HEK293 (cell line): Measurements from ENCODE around the gene MRPS22.

Experiments used
- CTCF ChIP-seq: fragments of 450-650 bp; formaldehyde crosslinking; IDR thresholded peaks from 2 replicates; pipeline ENCODE4 v1.5.1; 2016; ENCODE audit warnings: missing biosample characterization, missing genetic modification characterization
- FEZF1 ChIP-seq: fragments of 450-650 bp; formaldehyde crosslinking; IDR thresholded peaks from 2 replicates; pipeline ENCODE4 v1.5.1; 2016; ENCODE audit warnings: missing biosample characterization, missing genetic modification characterization
- KLF9 ChIP-seq: fragments of 450-650 bp; formaldehyde crosslinking; IDR thresholded peaks from 2 replicates; pipeline ENCODE4 v1.5.1; 2016; ENCODE audit warnings: missing biosample characterization, missing genetic modification characterization, low read depth
- PATZ1 ChIP-seq: fragments of 450-650 bp; formaldehyde crosslinking; IDR thresholded peaks from 2 replicates; pipeline ENCODE4 v1.5.1; 2016; ENCODE audit warnings: missing biosample characterization, missing genetic modification characterization
- PRDM10 ChIP-seq: fragments of 450-650 bp; formaldehyde crosslinking; IDR thresholded peaks from 2 replicates; pipeline ENCODE4 v1.5.1; 2016; ENCODE audit warnings: missing biosample characterization, missing genetic modification characterization
- SCRT1 ChIP-seq: fragments of 450-650 bp; formaldehyde crosslinking; IDR thresholded peaks from 2 replicates; pipeline ENCODE4 v1.5.1; 2016; ENCODE audit warnings: missing biosample characterization, missing genetic modification characterization, borderline replicate concordance
- ZBTB17 ChIP-seq: fragments of 450-650 bp; formaldehyde crosslinking; IDR thresholded peaks from 2 replicates; pipeline ENCODE4 v1.5.1; 2016; ENCODE audit warnings: missing biosample characterization, missing genetic modification characterization
- ZBTB20 ChIP-seq: fragments of 450-650 bp; formaldehyde crosslinking; IDR thresholded peaks from 2 replicates; pipeline ENCODE4 v1.5.1; 2016; ENCODE audit warnings: missing biosample characterization, missing genetic modification characterization
- ZBTB6 ChIP-seq: fragments of 450-650 bp; formaldehyde crosslinking; IDR thresholded peaks from 2 replicates; pipeline ENCODE4 v1.5.1; 2017; ENCODE audit warnings: missing biosample characterization, missing genetic modification characterization
- ZBTB7A ChIP-seq: fragments of 450-650 bp; formaldehyde crosslinking; IDR thresholded peaks from 2 replicates; pipeline ENCODE4 v1.5.1; 2016; ENCODE audit warnings: low read depth, missing biosample characterization, missing genetic modification characterization
- ZFP3 ChIP-seq: fragments of 450-650 bp; formaldehyde crosslinking; IDR thresholded peaks from 2 replicates; pipeline ENCODE4 v1.5.1; 2016; ENCODE audit warnings: low read depth, missing biosample characterization, missing genetic modification characterization
- ZFP37 ChIP-seq: fragments of 450-650 bp; formaldehyde crosslinking; IDR thresholded peaks from 2 replicates; pipeline ENCODE4 v1.5.1; 2016; ENCODE audit warnings: missing biosample characterization, missing genetic modification characterization
- ZNF132 ChIP-seq: fragments of 450-650 bp; formaldehyde crosslinking; IDR thresholded peaks from 2 replicates; pipeline ENCODE4 v1.5.1; 2017; ENCODE audit warnings: missing biosample characterization, missing genetic modification characterization, borderline replicate concordance
- ZNF138 ChIP-seq: fragments of 450-650 bp; formaldehyde crosslinking; IDR thresholded peaks from 2 replicates; pipeline ENCODE4 v1.5.1; 2016; ENCODE audit warnings: missing biosample characterization, missing genetic modification characterization, borderline replicate concordance
- ZNF157 ChIP-seq: fragments of 450-650 bp; formaldehyde crosslinking; IDR thresholded peaks from 2 replicates; pipeline ENCODE4 v1.5.1; 2016; ENCODE audit warnings: missing biosample characterization, missing genetic modification characterization
- ZNF175 ChIP-seq: fragments of 450-650 bp; formaldehyde crosslinking; IDR thresholded peaks from 2 replicates; pipeline ENCODE4 v1.5.1; 2016; ENCODE audit warnings: missing biosample characterization, missing genetic modification characterization
- ZNF23 ChIP-seq: fragments of 450-650 bp; formaldehyde crosslinking; IDR thresholded peaks from 2 replicates; pipeline ENCODE4 v1.5.1; 2016; ENCODE audit warnings: missing biosample characterization, missing genetic modification characterization, borderline replicate concordance
- ZNF274 ChIP-seq, 2 experiments: fragments of 200-500 bp in 1 of 2; fragments of 450-650 bp in 1 of 2; sonication (Bioruptor generic) in 1 of 2; formaldehyde crosslinking in 1 of 2; IDR thresholded peaks; 2 replicates each; pipeline versions ENCODE4 v1.5.1 to v1.6.1; 2014 to 2016; ENCODE audit warnings: borderline replicate concordance in 1 of 2, inconsistent platforms in 1 of 2, low read length in 1 of 2, missing biosample characterization in 1 of 2, missing genetic modification characterization in 1 of 2
- ZNF311 ChIP-seq: fragments of 450-650 bp; formaldehyde crosslinking; IDR thresholded peaks from 2 replicates; pipeline ENCODE4 v1.5.1; 2017; ENCODE audit warnings: missing biosample characterization, missing genetic modification characterization, borderline replicate concordance
- ZNF341 ChIP-seq: fragments of 450-650 bp; formaldehyde crosslinking; IDR thresholded peaks from 2 replicates; pipeline ENCODE4; 2016; ENCODE audit warnings: low read depth, missing biosample characterization, missing genetic modification characterization
- ZNF518A ChIP-seq: fragments of 450-650 bp; formaldehyde crosslinking; conservative IDR thresholded peaks from 2 replicates; pipeline ENCODE4 v1.5.1; 2016; ENCODE audit warnings: low read depth, missing biosample characterization, missing genetic modification characterization
- ZNF677 ChIP-seq: fragments of 450-650 bp; IDR thresholded peaks from 2 replicates; pipeline ENCODE4 v1.5.0; 2018; ENCODE audit warnings: missing biosample characterization, mild to moderate bottlenecking, missing genetic modification characterization, moderate library complexity
- ZNF747 ChIP-seq: fragments of 450-650 bp; formaldehyde crosslinking; IDR thresholded peaks from 2 replicates; pipeline ENCODE4 v1.5.1; 2016; ENCODE audit warnings: missing biosample characterization, missing genetic modification characterization
- ZNF777 ChIP-seq: fragments of 450-650 bp; formaldehyde crosslinking; IDR thresholded peaks from 2 replicates; pipeline ENCODE4 v1.5.1; 2017; ENCODE audit warnings: missing biosample characterization, missing genetic modification characterization, borderline replicate concordance
- TF ChIP-seq, protein P1 (sequence below): fragments of 450-650 bp; formaldehyde crosslinking; optimal IDR thresholded peaks from 2 replicates; pipeline ENCODE3; 2016; ENCODE audit warnings: missing biosample characterization, mild to moderate bottlenecking, missing genetic modification characterization

Gene MRPS22

DNA sequence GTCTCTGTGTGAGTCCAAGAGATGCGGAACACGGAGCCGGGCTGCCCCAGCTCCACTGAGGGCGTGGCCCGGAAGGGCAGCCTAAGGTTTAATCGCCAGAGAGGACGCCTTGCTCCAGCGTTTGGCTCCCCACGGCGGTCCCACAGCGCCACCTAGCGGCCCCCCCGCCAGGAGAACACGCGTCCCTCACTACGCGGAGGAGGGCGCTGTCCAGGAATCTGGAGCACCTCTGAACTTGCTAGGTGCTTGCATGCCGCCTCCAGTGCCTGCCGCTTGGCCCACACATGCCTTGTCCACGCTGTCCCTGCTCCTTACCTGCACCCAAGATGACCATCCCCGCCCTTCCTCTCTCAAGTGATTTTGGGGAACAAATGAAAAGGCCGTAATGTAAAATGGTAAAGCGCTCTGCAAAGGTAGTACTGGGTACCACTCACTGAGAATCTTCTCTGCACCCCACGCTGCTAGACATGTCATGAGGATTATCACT, 14.4 kb upstream of the MRPS22 start (continued):
- TF ChIP-seq ZFP3 (tag by site-specific recombination) (no peak), ZNF341 (tag by site-specific recombination) (peak; percentile 41; the same call in 1 of the 2 replicates), CTCF (tag by site-specific recombination) (peak; percentile 99), ZFP37 (tag by site-specific recombination) (no peak), FEZF1 (tag by site-specific recombination) (no peak), ZNF132 (no peak), SCRT1 (tag by site-specific recombination) (no peak), PATZ1 (no peak), ZNF274 (IDR thresholded peaks at IDR 0.05; ENCODE audit: low read length) (no peak), ZNF274 (tag by site-specific recombination; IDR thresholded peaks at IDR 0.05; ENCODE audit: borderline replicate concordance) (no peak), ZBTB7A (tag by site-specific recombination) (no peak), ZBTB6 (tag by site-specific recombination) (no peak), ZNF311 (tag by site-specific recombination) (no peak), PRDM10 (tag by site-specific recombination) (no peak), ZNF23 (no peak), ZNF747 (tag by site-specific recombination) (no peak), ZNF175 (tag by site-specific recombination) (no peak), ZNF138 (tag by site-specific recombination) (no peak), ZNF157 (tag by site-specific recombination) (no peak), ZNF677 (tag by site-specific recombination) (no peak), ZBTB20 (no peak), ZNF518A (no peak), ZNF777 (tag by site-specific recombination) (no peak), KLF9 (tag by site-specific recombination) (peak; percentile 78), ZBTB17 (tag by site-specific recombination) (0 out of 2 replicates have a peak, but pooled peaks have one; percentile 21)
- TF ChIP-seq, protein P1, sequence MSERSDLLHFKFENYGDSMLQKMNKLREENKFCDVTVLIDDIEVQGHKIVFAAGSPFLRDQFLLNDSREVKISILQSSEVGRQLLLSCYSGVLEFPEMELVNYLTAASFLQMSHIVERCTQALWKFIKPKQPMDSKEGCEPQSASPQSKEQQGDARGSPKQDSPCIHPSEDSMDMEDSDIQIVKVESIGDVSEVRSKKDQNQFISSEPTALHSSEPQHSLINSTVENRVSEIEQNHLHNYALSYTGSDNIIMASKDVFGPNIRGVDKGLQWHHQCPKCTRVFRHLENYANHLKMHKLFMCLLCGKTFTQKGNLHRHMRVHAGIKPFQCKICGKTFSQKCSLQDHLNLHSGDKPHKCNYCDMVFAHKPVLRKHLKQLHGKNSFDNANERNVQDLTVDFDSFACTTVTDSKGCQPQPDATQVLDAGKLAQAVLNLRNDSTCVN (tag by site-specific recombination), result no peak
